Measurements from ENCODE around the gene TFCP2L1.

Gene TFCP2L1

DNA sequence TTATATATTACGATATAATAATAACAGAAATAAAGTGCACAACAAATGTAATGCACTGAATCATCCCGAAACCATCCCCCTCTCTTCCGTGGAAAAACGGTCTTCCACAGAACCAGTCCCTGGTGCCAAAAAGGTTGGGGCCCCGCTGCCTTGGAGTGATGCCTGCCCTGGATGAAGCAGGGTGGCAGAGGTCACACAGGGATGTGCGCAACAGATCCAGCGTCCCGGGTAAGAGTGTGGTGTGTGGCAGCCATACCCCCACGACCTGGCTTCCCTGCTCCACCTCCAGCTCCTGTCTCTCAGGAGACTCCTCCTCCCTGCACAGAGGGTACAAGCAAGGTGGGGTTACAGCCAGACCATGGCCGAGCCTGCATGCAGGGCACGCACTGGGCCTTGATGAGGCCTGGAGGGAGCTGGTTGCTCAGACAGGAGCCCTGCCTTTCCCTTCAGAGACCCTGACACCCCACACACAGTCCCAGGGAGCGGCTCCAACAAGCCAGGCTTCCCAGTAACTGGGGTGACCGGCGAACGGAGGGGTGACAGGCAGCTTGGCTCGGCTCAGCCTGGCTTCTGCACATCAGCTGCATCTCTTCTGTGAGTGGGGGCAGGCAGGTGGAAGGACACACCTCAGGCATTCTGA is 41.1 kb downstream of the TFCP2L1 start:
- DNase-seq (ENCODE audit: low read depth in 1 of 2, low spot score in 1 of 2) = no peak

DNA sequence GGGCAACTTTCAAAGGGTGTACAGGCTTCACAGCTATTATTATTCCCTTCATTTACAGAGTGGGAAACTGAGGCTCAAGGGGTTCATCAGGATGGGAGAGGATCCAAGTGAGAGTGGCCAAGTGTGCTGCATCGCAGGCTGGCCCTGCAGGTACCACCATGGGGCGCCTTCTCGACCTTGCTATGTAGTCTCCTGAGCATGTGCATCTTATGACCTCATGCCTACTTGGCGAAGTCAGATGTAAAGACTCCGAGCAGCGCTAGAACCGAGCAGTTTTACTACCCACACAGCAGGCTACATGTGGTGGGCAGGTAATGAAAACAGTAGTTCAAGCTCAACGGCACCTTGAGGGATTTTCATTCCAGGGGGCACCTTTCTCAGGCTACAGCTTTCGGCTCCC is 42.0 kb downstream of the TFCP2L1 start:
- DNase-seq (ENCODE audit: low read depth in 1 of 2, low spot score in 1 of 2) = no peak

- DNase-seq (ENCODE audit: low read depth in 1 of 2, low spot score in 1 of 2) = no peak
Observed at GRCh38 chr2:121242175-121242875, 42.7 kb downstream of the TFCP2L1 start.

DNA sequence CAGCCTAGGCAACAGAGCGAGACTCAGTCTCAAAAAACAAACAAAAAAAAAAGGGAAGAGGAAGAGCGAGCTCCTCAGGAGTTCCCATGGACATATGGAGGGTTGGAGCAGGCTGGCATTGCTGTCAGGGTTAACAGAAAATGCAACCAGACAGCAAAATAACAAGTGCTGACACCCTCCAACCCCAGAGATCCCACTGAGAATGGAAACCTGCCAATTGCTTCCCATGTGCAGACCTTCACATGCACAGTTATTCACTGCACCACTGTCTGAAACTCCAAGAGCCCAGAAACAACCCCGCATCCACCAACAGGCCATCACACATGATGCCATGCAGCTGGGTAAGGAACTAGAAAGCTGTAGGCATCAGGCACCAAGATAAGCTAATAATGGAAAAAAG is 43.5 kb downstream of the TFCP2L1 start:
- DNase-seq (ENCODE audit: low read depth in 1 of 2, low spot score in 1 of 2) = no peak

DNA sequence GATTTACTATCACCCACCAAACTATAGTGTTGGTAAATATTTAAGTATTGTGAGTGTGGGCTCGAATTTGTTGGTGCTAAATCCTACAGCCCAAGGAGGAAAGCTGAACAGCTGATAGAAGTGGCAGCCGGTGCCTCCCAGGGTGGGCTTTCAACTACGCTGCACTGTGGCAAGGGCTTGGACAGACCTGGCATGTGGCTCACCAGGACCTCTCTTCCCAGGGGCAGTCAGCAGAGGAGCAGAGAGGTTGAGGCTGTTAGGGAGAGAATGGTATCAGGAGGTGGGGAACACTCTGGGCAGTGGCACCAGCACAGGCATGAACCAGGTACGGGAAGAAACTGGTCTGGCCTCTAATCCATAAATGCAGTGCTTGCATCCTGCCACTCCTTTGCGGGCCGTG is 44.6 kb downstream of the TFCP2L1 start:
- no peak for DNase-seq (ENCODE audit: low read depth in 1 of 2, low spot score in 1 of 2)

- no peak for DNase-seq (ENCODE audit: low read depth in 1 of 2, low spot score in 1 of 2)
Observed at GRCh38 chr2:121239969-121240368, 45.0 kb downstream of the TFCP2L1 start.

- DNase-seq (ENCODE audit: low read depth in 1 of 2, low spot score in 1 of 2) = no peak
Observed at GRCh38 chr2:121239471-121239870, 45.5 kb downstream of the TFCP2L1 start.

- no peak for DNase-seq (ENCODE audit: low read depth in 1 of 2, low spot score in 1 of 2)
Observed at GRCh38 chr2:121238828-121239227, 46.2 kb downstream of the TFCP2L1 start.

- no peak for DNase-seq (ENCODE audit: low read depth in 1 of 2, low spot score in 1 of 2)
Observed at GRCh38 chr2:121237980-121238665, 46.9 kb downstream of the TFCP2L1 start.

DNA sequence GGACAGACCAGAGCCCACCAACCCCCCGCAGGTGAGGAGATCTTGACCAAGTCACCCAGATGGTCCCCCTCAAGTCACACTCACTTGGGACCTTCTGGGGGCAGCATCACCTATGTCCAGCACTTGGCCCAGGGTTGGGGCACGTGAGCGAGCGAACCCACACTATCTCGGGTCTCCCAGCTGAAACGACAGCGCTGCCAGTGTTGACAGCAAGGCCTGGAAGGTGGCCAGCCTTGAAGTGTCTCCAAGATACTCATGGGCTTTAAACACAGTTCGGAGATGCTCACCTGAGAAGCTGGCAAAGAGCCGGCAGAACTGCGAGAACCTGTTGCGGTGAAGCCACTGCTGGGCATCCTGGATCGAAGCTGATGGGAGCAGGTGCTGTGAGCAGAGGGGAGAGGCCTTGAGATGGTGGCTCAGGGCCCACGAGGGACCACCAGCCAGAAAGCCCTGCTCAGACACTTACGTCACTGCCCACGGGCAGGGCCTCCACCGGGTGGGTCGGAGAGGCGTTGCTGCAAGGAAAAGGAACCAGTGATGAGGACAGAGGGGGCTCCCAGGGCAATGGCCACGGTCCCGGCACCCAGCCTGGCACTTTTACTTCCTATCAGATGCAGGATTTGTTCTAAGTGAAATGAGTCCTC is 47.5 kb downstream of the TFCP2L1 start:
- DNase-seq (ENCODE audit: low read depth in 1 of 2, low spot score in 1 of 2) = no peak

DNA sequence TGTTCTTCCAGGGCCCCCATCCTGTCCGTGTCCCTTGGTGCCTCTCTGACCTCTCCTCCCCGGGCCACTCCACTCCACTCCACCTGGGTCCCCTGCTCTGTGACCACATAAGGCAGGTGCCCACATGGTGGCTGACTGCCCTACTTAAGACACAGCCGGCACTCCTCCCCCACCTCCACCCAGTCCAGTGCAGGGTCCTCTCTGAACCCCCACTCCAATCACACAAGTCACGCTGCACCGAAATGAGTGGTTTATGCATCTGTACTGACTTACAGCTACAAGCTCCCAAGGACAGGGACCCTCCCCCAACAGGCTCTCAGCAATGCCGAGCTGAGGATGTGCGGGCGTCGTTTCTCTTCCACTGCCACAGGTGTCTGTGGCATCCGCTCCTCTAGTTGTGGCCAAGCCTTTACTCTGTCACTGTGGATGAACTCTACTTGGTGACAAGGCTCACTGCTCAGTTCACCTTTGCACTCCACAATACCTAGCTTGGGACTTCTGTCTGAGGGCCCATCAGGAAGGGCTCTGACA is 48.3 kb downstream of the TFCP2L1 start:
- DNase-seq (ENCODE audit: low read depth in 1 of 2, low spot score in 1 of 2) = no peak

DNA sequence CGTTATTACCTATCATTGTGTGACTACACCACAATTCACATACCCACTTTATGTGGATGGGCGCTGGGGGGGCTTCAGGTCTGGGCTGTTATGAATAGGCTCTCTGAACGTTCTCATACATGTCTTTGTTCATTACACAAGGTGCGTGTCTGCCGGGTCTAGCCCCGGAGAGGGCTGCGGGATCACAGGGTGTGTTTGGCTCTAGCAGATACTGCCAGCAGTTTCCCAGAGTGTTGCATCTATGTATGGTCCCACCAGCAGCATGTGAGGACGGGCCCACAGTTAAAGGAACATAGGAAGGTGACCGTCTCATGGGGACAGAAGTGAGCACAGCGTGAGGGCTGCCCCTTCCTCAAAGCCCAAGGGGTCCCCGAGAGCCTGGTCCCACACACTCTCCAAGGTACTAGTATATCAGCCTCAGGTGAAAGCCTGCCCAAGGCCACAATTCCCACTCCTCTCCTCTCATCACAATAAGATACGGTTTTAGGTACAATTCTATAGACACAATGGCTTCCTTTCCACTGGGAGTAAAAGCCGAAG is 48.8 kb downstream of the TFCP2L1 start:
- DNase-seq (ENCODE audit: low read depth in 1 of 2, low spot score in 1 of 2) = no peak

GRCh38 chr2:121235542-121235941 is 49.5 kb downstream of the TFCP2L1 start:
- no peak for DNase-seq (ENCODE audit: low read depth in 1 of 2, low spot score in 1 of 2)

DNA sequence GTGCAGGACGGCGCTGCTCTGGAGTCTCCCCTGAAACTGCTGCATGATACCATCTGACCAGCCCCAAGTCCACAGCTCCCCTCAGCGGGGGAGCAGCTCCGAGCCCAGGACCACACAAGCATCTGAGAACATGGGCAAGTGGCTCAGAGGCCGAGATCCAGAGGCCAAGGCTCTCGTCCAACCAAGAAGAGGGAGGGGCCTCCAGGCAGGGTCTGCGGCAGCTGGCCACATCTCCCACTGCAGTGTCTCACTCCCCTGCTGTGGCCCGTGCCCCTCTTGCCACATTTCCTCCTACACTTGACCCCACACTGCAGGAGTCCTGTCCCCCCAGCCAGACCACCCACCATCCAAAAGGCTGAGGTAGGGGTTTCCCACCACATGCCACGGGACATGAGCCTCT is 50.2 kb downstream of the TFCP2L1 start:
- no peak for DNase-seq (ENCODE audit: low read depth in 1 of 2, low spot score in 1 of 2)

DNA sequence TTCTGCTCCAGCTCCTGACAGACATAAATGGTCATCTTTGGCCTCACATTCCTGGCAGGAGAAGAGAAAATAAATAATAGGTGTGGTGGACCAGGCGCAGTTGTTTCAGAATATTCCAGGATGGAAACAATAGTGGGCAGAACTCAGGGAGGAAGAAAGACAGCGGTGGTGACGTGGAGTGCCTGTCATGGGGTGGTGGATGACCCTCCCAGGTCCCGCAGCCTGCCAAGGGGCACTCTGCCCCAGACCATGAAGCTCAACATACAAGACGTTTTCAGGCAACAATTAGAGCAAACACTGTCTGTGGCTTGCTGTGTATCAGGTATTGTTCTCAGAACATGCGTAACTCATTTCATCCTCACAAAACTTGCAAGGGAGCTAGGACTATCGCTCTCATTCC is 50.9 kb downstream of the TFCP2L1 start:
- DNase-seq (ENCODE audit: low read depth in 1 of 2, low spot score in 1 of 2) = no peak

GRCh38 chr2:121233486-121234110 is 51.4 kb downstream of the TFCP2L1 start:
- no peak for DNase-seq (ENCODE audit: low read depth in 1 of 2, low spot score in 1 of 2)

DNA sequence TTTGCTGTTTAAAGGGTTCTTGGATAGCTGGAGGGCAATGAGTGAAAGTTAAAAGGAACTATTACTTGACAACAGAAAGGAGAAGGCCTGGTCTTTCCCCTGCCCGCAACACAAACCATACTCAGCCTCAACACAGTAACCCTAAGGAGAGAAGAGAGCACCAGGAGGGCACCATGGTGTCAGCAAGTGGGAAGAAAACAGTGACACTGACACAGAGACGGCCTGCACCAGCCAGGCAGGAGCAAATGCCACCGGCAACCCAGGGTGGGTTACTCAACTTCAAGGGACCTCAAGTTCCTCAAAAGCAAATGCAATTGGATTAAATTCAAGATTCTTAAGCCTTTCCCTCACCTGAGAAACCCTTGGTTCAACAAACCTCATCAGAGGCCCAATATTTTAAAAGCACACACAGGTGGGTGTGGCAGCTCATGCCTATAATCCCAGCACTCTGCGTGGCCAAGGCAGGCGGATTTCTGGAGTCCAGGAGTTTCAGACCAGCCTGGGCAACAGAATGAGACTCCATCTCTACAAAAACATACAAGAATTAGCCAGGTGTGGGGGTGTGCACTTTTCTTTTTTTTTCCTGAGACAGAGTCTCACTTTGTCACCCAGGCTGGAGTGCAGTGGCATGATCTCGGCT is 52.3 kb downstream of the TFCP2L1 start:
- DNase-seq (ENCODE audit: low read depth in 1 of 2, low spot score in 1 of 2) = no peak

DNA sequence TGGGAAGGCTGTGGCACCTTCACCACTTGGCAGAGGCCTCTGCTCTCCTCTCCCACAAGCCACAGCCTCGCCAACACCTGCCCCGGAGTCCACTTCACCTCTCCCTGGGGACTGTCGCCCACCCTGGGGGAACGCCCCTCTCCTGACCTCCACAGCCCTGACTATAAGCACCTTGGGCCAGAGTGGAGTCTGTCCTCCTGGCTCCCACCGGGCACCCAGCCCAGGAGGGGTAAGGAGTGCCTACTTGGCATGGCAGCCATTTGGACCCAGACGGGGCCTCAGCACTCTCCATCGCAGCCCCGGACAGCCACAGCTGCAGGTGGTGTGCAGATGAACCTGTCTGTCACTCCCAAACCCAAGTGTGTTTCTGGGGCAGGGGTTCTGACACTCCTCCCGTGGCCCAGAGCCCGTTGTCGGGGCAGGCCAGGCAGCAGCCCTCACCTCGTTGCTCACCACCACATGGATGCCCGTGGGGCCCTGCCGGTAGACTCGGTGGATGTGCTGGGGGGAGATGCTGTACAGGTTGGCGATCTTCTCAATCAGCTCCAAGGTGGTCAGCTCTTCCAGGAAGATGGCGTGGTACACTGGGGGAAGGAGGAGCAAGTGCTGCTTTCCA is 53.5 kb downstream of the TFCP2L1 start:
- no peak for DNase-seq (ENCODE audit: low read depth in 1 of 2, low spot score in 1 of 2)

GRCh38 chr2:121228521-121228920 is 56.5 kb downstream of the TFCP2L1 start:
- no peak for DNase-seq (ENCODE audit: low read depth in 1 of 2, low spot score in 1 of 2)
